ENCODE data around the gene GRM7. TPM values are rescaled to one million over a fixed set of nuclear protein-coding genes. Genes with fewer than 3 reads are reported as not detected.

Gene GRM7
- total RNA-seq, 1 experiment from 2014 or later = 0.28 TPM

DNA sequence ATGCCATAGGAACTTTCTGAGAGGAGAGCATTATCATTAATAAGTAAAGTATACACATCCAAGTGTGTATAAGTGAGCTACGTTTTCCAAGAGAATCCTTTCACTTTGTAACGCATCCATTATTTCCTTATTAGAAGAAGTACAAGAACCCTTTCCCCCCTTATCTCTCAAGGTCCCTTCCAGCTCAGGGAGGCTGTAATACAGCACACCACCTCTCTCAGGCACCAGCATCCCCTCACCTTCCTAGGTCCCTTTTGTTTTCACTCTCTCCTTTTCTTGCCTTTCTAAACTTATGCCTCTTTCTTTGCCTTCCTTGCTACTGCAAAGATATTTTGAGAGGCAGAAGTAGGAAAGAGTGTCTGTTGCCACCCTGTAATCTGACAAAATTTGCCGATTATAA, 446.0 kb downstream of the GRM7 start:
- no peak overlapping the region for H3K27ac ChIP-seq (ENCODE audit: insufficient read length, low read depth, low read length)
- no peak overlapping the region for H4K8ac ChIP-seq (replicated peaks; ENCODE audit: insufficient read length, low read depth, low read length)
- TF ChIP-seq, protein P1, sequence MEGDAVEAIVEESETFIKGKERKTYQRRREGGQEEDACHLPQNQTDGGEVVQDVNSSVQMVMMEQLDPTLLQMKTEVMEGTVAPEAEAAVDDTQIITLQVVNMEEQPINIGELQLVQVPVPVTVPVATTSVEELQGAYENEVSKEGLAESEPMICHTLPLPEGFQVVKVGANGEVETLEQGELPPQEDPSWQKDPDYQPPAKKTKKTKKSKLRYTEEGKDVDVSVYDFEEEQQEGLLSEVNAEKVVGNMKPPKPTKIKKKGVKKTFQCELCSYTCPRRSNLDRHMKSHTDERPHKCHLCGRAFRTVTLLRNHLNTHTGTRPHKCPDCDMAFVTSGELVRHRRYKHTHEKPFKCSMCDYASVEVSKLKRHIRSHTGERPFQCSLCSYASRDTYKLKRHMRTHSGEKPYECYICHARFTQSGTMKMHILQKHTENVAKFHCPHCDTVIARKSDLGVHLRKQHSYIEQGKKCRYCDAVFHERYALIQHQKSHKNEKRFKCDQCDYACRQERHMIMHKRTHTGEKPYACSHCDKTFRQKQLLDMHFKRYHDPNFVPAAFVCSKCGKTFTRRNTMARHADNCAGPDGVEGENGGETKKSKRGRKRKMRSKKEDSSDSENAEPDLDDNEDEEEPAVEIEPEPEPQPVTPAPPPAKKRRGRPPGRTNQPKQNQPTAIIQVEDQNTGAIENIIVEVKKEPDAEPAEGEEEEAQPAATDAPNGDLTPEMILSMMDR (conservative IDR thresholded peaks at IDR 0.05) = no peak
- H2BK5ac ChIP-seq (ENCODE audit: insufficient read length, low read length) = no peak overlapping the region
- WGBS (ENCODE audit: extremely low coverage, insufficient read length, low lambda C conversion rate) = no CpG with 5 or more reads among the region's 3 CpGs
- no peaks in the 10 kb centered on the region for H4K20me1 ChIP-seq (ENCODE audit: control insufficient read depth, insufficient read depth, insufficient read length)
- Mint-ChIP-seq H3K36me3 (ENCODE audit: insufficient read depth in 1 of 3, low read depth in 3 of 3) (peaks cover 0 to 6% (median 0%) of the 10 kb centered on the region in 3 experiments; a peak in 2 of 7 replicates), H3K27me3 (ENCODE audit: low read depth) (no peaks in the 10 kb centered on the region), H3K4me1 (peaks cover 6 to 16% of the 10 kb centered on the region in 2 experiments), H3K27ac (no peak overlapping the region), H3K4me3 (no peak overlapping the region), H3K9me3 (peaks cover 2 to 6% of the 10 kb centered on the region in 2 experiments; a peak in 3 of 5 replicates)
- no peak overlapping the region for H3K4ac ChIP-seq (ENCODE audit: low read depth, low read length)
- H3K23ac ChIP-seq (ENCODE audit: insufficient read length, low read depth, low read length) = no peak overlapping the region
- no peak overlapping the region for H2BK120ac ChIP-seq (ENCODE audit: low read depth, low read length, poor library complexity, severe bottlenecking)
- H3K14ac ChIP-seq (ENCODE audit: insufficient read depth, low read length) = no peak overlapping the region
- H3K18ac ChIP-seq (ENCODE audit: insufficient read length, low read depth, low read length) = no peak overlapping the region
- H3K9ac ChIP-seq (ENCODE audit: extremely low read depth, insufficient read length, low read length) = no peak overlapping the region
- no peaks in the 10 kb centered on the region for H3K23me2 ChIP-seq (ENCODE audit: insufficient read length, low read depth, low read length, poor library complexity, severe bottlenecking)
- H2BK15ac ChIP-seq (ENCODE audit: low read depth, low read length) = no peak overlapping the region
- no peak overlapping the region for H4K91ac ChIP-seq (ENCODE audit: insufficient read length, low read depth, low read length)
- no peak overlapping the region for H2AFZ ChIP-seq (ENCODE audit: low read length)
- no peaks in the 10 kb centered on the region for H3K79me1 ChIP-seq (ENCODE audit: insufficient read depth, low read depth, low read length, poor library complexity, severe bottlenecking)
- no peak for DNase-seq
- H3K4me2 ChIP-seq (ENCODE audit: insufficient read depth, insufficient read length, low read length) = no peak overlapping the region
- H3T11ph ChIP-seq (ENCODE audit: low read length) = no peak overlapping the region
- no peaks in the 10 kb centered on the region for H3K9me3 ChIP-seq (ENCODE audit: control insufficient read depth, low read depth, low read length)
- H3K56ac ChIP-seq (ENCODE audit: insufficient read length, low read depth, low read length) = no peak overlapping the region
- H3K79me2 ChIP-seq (ENCODE audit: insufficient read depth, low read length) = no peaks in the 10 kb centered on the region
- no peak overlapping the region for H2AK5ac ChIP-seq (ENCODE audit: insufficient read length, low read length)
- no peak overlapping the region for H2BK12ac ChIP-seq (ENCODE audit: insufficient read length, low read depth, low read length)
- H2BK20ac ChIP-seq (ENCODE audit: low read depth, low read length, poor library complexity, severe bottlenecking) = no peak overlapping the region
- H3K4me1 ChIP-seq (ENCODE audit: insufficient read depth, low read length) = peaks cover 3% of the 10 kb centered on the region; the same call in 1 of the 2 replicates
- H3K27me3 ChIP-seq (ENCODE audit: insufficient read depth, low read length) = no peaks in the 10 kb centered on the region
- no peak overlapping the region for H4K5ac ChIP-seq (ENCODE audit: insufficient read length, low read depth, low read length)
